ELR (cell line): ENCODE data around the gene NFATC4.

Experiments used
- DNase-seq: peaks from one replicate; pipeline ENCODE4 v3.0.0-alpha.2; 2015; ENCODE audit warnings: low read depth

Gene NFATC4

GRCh38 chr14:24388474-24389179 lies 20.6 kb downstream of the NFATC4 start:
- DNase-seq = no peak

GRCh38 chr14:24389226-24389848 lies 21.4 kb downstream of the NFATC4 start:
- DNase-seq = peak; percentile 27

- DNase-seq = no peak
Observed at GRCh38 chr14:24390701-24391468, 22.9 kb downstream of the NFATC4 start.

GRCh38 chr14:24392325-24393091 lies 24.5 kb downstream of the NFATC4 start:
- DNase-seq = peak; percentile 51

- DNase-seq = no peak
Observed at GRCh38 chr14:24394275-24394674, 26.3 kb downstream of the NFATC4 start.

GRCh38 chr14:24395609-24396582 lies 27.9 kb downstream of the NFATC4 start:
- no peak for DNase-seq

GRCh38 chr14:24397639-24398292 lies 29.8 kb downstream of the NFATC4 start:
- no peak for DNase-seq

GRCh38 chr14:24398293-24398652 lies 30.3 kb downstream of the NFATC4 start:
- no peak for DNase-seq

GRCh38 chr14:24398653-24399446 lies 30.9 kb downstream of the NFATC4 start, which contains the start of gene NYNRIN:
Gene NYNRIN, plus strand, starts transcription at chr14:24399003. Its CDS starts 244 bp downstream, at chr14:24399247.
- peak; percentile 38 for DNase-seq

GRCh38 chr14:24399447-24399822 lies 31.5 kb downstream of the NFATC4 start:
- no peak for DNase-seq

GRCh38 chr14:24399999-24400718 lies 32.2 kb downstream of the NFATC4 start:
- DNase-seq = no peak

GRCh38 chr14:24401810-24402702 lies 34.1 kb downstream of the NFATC4 start:
- no peak for DNase-seq

- peak; percentile 46 for DNase-seq
Observed at GRCh38 chr14:24403294-24403998, 35.5 kb downstream of the NFATC4 start.

GRCh38 chr14:24404814-24405213 lies 36.8 kb downstream of the NFATC4 start:
- DNase-seq = no peak

- no peak for DNase-seq
Observed at GRCh38 chr14:24406416-24406815, 38.4 kb downstream of the NFATC4 start.

- no peak for DNase-seq
Observed at GRCh38 chr14:24407608-24408325, 39.8 kb downstream of the NFATC4 start.

- no peak for DNase-seq
Observed at GRCh38 chr14:24408764-24409163, 40.8 kb downstream of the NFATC4 start.
